Kidney tubule cell (primary cell): Measurements from ENCODE around the gene PGF.

ENCODE experiments used
- DNase-seq: peaks from one replicate; pipeline ENCODE4 v3.0.0-alpha.2; 2018; ENCODE audit warnings: low spot score

Gene PGF

GRCh38 chr14:74978416-74978947 is 23.1 kb upstream of the PGF start:
- DNase-seq: no peak

DNA sequence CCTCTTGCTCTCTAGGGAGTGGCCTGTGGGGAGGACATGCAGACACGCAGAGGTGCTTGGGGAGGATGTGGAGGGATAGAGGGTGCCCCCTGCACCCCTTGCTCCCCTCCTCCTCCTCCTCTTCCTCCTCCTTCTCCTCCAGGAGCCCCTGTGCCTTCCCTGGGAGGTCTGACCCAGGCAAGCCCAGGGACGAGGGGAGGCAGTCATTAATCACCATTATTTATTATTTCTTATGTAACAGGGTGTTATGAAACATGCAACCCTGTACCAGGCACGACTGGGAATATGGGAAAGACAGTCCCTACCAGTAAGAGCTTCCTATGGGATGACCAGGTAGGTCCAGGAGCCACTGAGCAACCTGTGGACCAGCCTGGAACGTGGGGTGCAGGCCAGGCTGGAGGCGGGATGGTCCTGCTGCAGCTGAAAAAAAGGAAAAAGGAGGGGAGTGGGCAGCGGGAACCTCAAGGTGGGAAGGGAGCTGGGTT is 22.5 kb upstream of the PGF start:
- no peak for DNase-seq

DNA sequence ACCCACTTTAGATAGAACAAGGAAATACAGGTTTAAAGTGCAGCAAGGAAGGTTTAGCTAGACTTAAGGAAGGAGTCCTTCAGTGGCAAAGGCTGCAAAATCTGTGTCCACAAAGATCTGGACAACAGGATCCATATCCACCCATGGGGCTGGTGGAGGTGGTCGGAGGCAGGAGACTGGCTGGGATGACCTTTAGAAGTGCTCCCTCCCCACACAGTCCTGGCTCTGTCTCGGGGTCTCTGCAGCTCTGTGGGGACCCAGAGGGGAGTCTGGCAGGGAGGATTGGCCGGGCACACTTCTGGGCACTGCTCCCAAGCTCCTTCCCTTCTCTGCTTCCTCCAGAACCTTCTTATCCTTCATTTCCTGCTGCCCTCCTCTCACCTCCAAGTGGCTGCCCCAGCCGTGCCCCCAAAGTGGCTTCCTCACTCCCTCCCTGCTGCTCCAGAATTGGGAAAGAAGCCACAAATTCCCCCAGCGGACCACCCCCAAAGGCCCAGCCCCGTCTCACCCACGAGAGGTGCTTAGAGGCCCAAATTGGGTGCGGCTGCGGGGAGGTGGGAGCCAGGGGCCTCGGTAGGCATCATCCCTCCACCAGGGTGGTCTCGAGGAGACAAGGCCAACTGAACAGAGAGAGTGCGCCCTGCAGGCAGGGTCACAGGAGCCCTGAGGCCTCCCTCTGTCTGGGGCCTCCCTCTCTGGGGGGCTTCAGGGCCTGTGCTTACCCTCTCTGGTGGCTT is 21.9 kb upstream of the PGF start:
- DNase-seq: no peak

GRCh38 chr14:74976264-74977113 is 21.1 kb upstream of the PGF start:
- DNase-seq: no peak

GRCh38 chr14:74975059-74975810 is 19.8 kb upstream of the PGF start:
- no peak for DNase-seq

DNA sequence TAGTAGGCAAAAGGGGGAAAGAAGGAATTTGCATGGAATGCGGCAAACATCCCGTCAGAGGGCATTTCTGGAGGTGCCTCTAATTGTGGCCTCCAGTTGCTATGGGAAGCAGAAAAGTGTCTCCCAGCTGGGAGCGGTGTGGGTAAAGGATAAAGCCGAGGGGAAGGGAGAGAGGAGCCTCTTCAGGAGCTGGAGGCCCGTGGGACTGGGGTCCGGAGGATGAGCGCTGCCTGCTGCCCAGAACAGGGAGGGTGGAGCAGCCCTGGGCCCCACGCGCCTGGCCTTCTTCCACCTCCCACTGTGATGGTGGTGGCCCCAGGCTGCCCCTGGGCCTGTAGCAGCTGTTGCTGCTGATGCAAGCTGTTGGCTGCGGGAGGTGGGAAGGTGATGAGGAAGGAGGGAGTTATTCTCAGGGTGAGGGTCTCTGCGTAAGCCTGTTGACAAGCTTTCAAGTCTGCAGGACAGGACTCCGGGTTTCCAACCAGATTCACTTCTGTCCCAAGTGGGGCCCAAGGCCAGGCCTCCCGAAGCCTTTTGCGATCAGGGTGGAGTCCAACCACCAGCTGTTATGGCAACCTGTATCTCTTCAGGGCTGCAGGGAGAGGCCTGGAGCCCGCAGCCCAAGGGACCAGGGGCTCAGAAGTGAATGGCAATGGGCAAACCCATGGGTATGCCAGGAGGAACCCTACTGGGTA is 19.1 kb upstream of the PGF start:
- no peak for DNase-seq

- no peak for DNase-seq
Measured at GRCh38 chr14:74973905-74974363, 18.5 kb upstream of the PGF start.

DNA sequence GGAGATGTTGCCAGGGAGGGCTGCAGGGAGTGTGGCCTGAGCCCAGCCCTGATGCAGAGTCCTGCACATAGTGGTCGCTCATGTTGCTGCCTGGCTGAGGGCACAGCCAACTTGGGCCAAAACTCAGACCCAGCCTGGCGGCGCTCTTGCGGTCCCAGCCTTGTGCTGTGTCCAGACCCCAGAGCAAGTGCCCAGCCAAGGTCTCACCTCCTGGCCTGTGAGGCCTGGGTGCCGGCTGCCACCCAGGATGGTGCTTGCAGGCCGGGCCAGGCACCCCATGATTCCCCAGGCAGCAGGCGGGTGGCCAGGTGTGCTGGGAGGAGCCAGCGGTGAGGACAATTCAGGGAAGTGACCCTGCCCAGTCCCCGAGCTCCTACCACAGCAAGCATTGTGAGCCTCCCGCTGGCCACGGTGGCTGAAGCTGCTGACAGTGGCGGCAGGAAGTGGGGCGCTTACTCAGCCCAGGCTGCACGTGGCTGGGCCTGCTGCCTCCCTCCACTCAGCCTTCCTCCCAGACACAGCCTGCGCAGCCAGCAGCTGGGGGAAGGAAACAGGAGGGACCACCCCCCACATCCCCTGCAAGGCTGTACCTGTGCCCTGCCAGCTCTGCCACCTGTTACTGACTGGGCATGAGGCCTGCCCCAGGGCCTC is 17.7 kb upstream of the PGF start:
- peak; percentile 16 for DNase-seq

- no peak for DNase-seq
Measured at GRCh38 chr14:74968811-74969210, 13.4 kb upstream of the PGF start.

DNA sequence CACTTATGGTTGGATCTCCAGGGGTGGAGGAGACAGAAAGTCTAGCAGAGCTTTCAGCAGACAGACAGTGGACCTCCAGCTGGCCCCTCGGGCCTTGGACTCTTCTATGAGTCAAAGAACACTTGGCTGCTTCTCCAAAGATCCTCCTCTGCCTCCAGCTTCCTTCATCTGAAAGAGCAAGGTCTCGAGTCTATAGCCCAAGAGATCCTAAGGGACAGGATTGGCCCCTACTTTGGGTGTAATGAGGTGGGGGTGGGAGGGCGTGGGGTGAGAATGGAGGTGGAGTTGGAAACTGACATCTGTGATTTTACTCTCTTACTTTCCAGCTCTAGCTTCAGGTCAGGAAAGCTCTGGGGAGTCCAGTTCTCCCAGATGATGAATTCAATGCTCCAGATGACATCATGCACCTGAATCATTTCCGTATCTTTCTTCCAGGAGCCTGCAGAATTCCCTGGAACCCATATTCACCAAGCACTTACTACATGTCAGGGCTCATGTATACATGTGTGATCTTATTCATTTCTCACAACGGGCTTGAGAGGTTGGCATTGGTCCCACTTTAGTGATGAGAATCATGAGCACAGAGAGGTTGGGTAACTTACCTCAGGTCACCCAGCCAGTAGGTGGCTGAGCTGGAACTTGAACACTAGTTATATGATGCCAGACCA is 10.2 kb upstream of the PGF start:
- peak; percentile 39 for DNase-seq

- peak; percentile 23 for DNase-seq
Measured at GRCh38 chr14:74964787-74965485, 9.5 kb upstream of the PGF start.

DNA sequence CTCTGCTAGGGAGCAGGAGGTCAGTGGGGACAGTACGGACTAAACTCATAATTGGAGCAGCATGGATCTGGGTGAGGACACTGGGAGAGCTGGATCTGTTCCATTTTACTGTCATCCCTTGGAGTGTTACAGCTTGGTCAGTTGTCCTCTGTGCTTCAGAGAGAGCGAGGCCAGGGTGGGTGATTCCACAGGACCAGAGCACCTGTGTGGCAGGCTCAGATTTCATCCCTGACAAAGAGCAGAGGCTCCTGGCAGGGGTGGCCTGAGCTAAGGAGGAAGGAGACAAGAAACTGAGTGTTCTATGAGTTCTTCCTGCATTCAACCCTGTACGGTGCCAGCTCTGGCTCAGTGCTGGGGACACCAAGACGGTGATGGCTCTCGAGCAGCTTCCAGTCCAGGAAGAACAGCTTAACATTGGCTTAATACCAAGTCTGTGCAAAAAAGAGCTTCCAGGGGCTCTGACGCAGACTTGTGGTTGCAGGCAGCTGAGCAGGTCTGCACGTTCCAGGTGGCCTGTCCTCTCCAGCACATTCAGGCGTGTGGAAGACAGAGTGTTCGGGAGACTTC is 8.4 kb upstream of the PGF start:
- DNase-seq: peak; percentile 52

- DNase-seq: no peak
Measured at GRCh38 chr14:74963178-74963704, 7.8 kb upstream of the PGF start.

DNA sequence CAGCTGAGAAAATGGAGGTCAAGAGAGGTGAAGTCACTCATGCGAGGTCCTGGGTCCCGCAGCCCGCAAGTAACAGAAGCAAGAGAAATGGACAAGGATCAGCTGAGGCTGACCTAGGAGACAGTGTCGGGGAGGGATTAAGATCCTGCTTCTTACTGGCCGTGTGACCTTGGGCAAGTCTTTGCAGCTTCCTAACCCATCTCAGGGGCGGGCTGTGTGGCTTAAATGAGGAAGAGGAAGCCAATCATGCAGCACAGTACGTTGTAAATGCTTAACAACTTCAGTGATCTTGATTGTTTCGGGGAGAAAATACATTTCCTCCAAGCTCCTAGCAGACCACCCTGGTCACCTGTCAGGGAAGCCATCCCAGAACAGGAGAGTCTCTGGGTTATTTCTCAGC is 7.1 kb upstream of the PGF start:
- no peak for DNase-seq

- DNase-seq: no peak
Measured at GRCh38 chr14:74962046-74962445, 6.6 kb upstream of the PGF start.

DNA sequence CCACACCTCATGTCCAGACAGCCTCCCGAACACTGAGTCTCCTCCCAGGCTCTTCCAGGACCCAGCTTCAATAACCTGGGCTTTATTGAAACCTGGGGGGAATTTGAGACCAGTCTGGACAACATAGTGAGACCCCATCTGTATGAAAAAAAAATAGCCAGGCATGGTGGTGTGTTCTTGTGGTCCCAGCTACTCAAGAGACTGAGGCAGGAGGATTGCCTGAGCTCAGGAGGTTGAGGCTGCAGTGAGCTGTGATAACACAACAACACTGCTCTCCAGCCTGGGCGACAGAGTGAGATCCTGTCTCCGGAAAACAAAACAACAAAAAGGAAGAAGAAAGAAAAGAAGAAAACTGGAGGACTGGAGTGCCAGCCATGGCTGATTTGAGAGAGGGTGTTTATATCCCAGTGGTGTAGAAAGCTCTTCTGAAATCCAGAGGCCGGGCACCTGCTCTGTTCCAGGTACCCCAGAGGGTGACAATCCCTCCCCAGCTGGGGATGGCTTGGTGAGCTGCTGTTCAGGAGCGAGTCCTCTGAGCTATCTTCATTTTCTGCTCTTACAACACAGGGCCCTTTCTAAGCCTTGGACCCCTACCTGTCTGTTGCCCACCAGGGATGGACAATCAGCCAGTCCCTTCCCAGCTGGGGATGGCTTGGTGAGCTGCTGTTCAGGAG is 6.0 kb upstream of the PGF start:
- DNase-seq: no peak

GRCh38 chr14:74960736-74961135 is 5.3 kb upstream of the PGF start:
- no peak for DNase-seq

- no peak for DNase-seq
Measured at GRCh38 chr14:74959596-74960180, 4.3 kb upstream of the PGF start.
